Putamen (tissue), 1 donor: ENCODE results near the gene KEL.

Experiments used
- DNase-seq: peaks from one replicate; pipeline ENCODE4 v3.0.0-alpha.2; 2016; ENCODE audit warnings: low spot score

The KEL gene

DNA sequence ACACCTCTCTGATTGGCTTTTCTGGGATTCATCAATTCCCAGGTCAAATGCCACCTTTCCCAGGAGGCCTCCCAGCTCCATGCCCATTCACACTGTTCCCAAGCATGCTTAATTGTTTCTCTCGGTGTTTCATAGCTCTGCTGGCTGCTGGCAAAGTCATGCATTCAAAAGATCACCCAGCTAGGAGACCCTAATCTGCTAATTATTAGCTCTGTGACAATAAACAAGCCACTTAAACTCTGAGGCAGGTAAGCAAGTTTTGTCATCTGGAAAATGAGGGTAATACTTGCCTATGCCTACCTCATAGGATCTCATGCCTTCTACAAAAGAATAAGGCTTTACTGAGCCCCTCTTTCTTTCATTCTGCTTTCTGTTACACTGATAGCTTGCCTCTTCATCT lies 828 bp upstream of the KEL start:
- DNase-seq, result no peak

- no peak for DNase-seq
These were observed 579 bp downstream of the KEL start for GRCh38 chr7:142961595-142961972.

GRCh38 chr7:142960955-142961512 lies 1.1 kb downstream of the KEL start:
- no peak for DNase-seq

GRCh38 chr7:142959202-142959601 lies 3.0 kb downstream of the KEL start:
- no peak for DNase-seq

GRCh38 chr7:142957723-142958122 lies 4.4 kb downstream of the KEL start:
- DNase-seq, result no peak

DNA sequence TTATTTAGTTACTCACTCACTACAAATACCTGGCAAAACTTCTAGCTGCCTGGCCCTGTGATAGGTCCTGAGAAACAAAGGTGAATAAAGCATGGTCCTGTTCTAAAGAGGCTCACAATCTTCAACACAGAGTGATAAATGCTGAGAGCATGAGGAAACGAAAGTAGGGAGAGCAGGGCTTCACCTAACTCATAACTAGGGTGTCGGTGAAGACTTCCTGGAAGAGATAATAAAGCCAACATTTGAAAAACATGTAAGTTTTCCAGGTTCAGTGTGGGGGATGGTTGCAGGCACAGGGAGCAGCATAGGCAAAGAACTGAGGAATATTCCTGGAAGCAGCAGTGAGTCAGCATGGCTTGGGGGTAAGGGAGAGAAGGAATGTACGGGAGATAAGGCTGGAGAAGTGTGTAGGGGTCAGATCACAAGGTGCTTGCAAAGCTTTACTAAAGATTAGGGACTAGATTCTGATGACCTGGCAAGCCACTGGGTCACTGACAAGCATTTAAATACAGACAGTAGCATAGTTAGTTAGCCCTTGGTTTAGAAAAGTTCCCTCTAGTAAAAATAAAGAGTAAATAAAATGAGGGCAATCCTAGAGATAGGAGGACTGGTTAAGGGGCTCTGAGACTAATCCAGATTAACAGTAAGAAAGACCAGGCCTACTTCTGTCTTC lies 5.1 kb downstream of the KEL start:
- DNase-seq, result no peak

DNA sequence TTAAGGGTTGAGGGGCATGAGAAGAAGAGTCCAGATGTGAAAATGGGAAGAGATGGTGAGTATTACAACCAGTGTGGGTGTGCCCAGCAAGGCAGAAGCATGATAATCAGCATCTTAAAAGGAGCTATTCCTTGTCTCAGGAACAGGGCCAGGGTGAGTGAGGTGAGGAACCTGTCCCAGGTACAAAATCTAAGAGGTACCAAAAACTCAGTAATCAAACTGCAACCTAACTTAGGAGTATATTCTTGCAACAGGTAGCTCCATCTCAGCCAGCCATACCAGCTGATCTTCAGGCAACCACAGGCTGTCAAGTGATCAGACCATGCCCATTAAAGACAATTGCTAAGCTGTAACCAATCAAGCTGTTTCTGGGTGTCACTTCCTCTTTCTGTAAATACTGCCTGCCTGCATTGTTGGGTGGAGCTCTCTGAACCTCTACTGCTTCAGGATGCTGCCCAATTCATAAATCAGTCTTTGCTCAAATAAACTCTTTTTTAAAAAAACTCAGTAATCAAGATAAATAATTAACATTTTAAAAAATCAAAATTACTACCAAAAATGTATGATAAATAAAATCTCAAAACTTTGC lies 7.4 kb downstream of the KEL start:
- DNase-seq, result no peak

DNA sequence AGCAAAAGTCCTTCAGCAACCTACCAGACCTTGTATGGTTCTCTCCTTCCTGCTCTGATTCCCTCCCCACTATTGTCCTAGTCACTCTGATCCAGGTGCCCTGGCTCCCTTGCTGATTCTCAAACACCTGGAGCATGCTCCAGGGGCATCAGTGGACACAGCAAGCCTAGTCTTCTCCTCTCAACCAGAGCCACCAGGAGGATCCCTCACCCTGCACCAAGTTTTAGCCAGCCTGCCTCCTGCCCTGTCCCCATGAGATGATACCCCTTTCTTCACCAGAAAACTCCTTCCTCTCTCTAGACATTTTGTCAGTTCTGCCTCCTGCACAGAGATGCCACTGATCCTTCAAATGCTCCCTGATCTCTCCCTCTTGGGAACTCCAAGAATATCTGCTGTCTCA lies 11.9 kb downstream of the KEL start:
- DNase-seq, result no peak

DNA sequence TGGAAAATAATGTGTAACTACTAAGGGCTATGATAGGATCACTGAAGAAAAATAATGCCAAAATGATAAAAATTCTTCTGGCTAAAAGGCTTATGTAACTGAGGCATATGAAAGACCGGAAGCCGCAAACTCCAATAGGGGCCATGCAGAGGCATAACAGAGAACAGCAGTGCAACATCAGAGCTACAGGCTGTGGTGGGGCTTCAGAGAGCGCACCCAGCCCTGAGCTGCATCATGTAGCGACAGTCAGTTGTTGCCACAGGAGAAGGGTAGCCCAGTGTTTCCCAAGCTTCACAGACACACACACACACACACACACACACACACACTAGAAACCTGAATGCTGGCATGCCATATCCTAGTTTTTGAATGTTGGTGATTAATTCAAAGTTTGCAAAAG lies 13.6 kb downstream of the KEL start:
- DNase-seq, result no peak

DNA sequence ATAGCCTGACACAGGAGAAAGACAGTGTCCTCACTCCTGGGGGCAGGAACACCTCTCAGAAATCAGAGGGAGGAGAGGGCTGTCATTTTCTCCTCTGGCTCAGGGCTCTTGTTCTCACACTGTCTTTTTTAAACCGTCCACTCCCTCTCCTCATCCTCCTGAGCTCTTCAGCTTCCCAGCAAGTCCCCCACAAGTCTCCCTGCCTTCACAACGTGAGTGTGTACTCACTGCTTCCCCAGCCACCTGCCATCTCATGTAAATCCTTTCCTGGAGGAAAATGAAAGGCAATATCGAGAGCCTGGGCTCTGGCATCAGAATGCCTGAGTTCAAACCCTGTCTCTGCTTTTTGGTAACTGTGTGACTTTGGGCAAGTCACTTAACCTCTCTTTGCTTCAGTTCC lies 17.2 kb downstream of the KEL start:
- no peak for DNase-seq

DNA sequence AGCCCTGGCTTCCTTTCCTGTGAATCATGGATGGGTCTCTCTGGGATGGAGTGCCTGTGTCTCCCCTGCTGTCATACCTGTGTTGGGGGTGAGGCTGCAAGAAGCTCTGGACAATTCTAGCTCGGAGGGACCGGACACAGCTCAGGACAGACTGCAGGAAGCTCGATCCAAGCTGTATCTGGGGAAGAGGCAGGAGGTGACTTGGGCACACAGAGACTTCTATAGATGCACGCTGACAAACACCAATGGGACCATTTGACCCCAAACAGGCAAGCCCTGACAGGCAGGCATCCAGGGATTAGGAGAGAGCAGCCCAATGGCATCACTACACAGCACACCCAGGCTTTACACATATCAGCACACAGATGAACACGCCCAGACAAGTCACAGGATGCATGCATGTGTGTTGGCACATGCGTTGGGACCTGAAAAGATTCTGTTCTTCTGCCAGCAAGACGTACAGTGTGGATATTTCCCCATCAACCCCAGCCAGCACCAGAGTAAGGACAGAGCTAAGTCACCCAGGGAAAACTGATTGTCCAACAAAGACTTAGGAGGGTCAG lies 18.4 kb downstream of the KEL start:
- DNase-seq, result no peak

DNA sequence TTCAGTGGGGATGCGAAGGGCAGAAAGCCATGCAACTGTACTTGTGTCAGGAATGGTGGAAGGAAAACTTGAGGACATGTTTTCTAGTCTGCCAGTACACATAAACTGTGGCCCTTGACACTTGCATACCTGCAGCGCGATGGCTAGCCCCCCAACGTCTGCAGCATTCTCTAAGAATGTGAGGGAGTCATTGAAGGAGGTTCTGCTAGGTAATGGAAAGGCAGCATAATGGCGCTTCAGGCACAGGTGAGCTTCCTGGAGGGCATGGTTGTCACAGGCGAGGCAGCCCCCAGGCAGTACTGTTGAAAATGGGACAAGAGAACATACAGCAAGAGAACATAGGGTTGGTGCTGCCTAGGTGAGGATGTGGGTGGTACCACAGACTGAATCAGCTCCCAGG lies 19.4 kb downstream of the KEL start:
- no peak for DNase-seq

- DNase-seq, result no peak
These were observed 20.6 kb downstream of the KEL start for GRCh38 chr7:142941541-142941940.

- no peak for DNase-seq
These were observed 21.1 kb downstream of the KEL start for GRCh38 chr7:142940966-142941535.

GRCh38 chr7:142939226-142939910 lies 22.8 kb downstream of the KEL start, which contains the start of gene LLCFC1:
Gene LLCFC1 (plus strand): TSS chr7:142939484. CDS start chr7:142939622, 138 bp downstream.
- no peak for DNase-seq

DNA sequence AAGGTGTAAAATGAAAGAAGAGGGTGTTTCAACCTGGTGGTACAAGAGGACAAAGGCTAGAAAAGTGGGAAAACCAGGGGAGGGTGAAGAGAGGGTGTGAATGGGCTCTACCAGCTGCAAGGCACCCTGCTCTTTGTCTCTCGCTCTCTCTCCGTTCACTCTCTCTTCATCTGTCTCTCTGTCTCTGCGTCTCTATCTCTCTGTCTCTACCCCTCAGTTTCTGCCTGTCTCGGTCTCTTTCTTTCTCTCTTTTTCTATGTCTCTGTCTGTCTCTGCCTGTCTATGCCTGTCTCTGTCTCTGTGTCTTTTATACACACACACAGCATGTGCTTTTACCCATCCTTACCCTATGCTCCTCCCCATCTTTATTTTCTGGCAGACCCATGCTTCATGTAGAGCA lies 23.6 kb downstream of the KEL start:
- DNase-seq, result no peak

GRCh38 chr7:142935941-142936565 lies 26.1 kb downstream of the KEL start:
- no peak for DNase-seq

DNA sequence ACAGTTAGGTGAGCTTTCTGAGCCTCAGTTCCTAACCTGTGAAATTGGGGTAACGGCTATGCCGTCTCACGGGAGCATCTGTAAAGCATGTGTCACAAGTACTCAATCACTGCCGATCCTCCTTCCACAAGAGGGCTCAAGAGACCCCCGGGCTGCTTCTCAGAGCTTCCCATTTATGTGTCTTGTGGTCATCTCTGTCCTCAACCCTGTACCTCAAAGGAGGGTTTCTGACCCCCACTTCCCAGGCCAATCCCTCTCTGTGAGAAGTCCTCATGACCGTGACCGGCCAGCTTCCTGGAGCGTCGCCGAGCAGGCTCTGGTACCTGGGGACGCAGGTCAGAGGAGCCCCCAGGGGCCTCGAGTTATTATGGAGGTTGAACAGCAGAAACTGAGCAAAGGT lies 28.1 kb downstream of the KEL start:
- DNase-seq, result no peak

DNA sequence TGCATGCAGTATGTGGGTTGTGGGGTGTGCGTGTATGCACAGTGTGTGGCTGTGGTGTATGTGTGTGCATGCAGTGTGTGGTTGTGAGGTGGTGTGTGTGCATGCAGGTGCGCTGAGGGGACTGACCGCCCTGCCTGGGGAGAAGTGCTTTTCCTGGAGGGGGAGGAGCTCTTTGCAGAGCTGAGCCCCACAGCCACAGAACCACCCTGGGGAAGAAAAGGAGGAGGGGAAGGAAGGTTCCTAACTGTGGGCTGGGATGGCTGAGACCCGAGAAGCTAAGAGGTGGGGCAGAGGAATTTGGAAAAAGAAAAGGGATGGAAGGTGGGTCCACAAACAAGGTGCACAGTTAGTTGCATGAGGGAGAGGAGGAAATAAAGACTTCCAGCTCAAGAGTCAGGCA lies 28.5 kb downstream of the KEL start, which contains the start of gene TRPV5:
Gene TRPV5, minus strand, starts transcription at position 123 of the 400 bp plus-strand sequence. CDS start 287 bp downstream, outside the sequence.
- DNase-seq, result no peak

DNA sequence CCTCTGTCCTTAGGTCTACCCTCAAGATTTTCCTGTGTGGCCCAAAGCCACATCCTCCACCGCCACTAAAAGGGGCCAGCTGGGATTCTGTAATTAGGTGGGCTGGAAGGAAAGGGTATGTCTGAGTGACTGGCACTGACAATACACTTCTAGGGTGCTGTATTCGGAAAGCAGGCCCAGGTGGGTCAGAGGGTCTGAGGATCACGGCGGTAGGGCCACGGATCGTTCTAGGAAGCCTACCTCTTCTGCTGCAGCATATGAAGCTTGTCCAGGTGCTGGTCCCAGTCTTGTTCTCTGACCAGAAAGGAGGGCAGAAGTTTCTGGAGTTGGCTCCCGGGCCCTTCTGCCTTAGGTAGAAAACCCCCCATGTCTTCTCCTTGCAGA lies 29.1 kb downstream of the KEL start:
- DNase-seq, result no peak

DNA sequence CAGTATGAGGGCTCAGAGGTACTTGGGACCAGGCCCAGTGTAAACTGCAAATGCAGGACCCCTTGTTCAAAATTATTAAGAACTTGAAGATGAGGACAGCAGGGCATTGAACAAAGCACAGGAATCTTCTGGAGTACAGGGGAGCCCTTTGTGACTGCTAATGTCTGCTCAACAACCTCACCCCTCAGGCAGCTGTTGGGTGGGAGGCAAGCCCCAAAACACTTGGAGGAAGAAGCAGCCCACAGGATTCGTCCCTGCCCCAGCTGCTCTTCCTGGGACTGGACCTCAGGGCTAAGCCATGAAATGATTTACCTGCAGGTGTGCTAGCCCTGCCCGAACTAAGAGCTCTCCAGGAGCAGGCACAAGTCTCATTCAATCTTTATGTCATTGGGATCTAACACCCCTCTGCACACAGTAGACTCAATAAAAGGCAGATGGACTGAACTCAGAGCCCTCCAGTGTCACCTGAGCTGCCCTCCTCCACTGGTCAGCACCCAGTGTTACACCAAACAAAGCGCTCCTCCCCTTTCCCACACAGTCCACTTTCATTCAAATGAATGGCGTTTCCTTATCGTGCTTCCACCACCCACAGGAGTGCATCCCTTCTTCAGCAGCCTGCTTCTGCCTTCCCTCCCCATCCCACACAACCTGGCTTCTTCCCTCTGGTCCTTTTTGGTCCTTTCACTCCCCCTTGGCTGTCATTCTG lies 29.6 kb downstream of the KEL start:
- DNase-seq, result no peak
